Natural killer cell (primary cell): Measurements from ENCODE around the gene MTHFR. TPM values are rescaled to one million over a fixed set of nuclear protein-coding genes. Genes with fewer than 3 reads are reported as not detected.

Experiments
- ATAC-seq, 3 donors: fragments of 150-1000 bp in 2 of 3; fragments of 200-7000 bp in 1 of 3; cut with Tn5 transposase; 1 replicate in 1 of 3; 2 replicates in 2 of 3; pipeline ENCODE4 v1.10.0; 2021; ENCODE audit warnings: mild to moderate bottlenecking in 2 of 3, moderate library complexity in 2 of 3
- DNase-seq, 2 donors: peaks; one replicate each; pipeline versions ENCODE4 v3.0.0 to v3.0.0-alpha.2; 2013 to 2021; ENCODE audit warnings: mixed read lengths in 1 of 2
- H3K27ac ChIP-seq: one replicate; pipeline ENCODE4 v1.5.1; 2013; ENCODE audit warnings: mild to moderate bottlenecking, low read length
- H3K27me3 ChIP-seq: one replicate; pipeline ENCODE4 v1.6.1; 2013; ENCODE audit warnings: low read length; ENCODE audit not compliant: control insufficient read depth, insufficient read depth
- H3K36me3 ChIP-seq: one replicate; pipeline ENCODE4 v1.6.1; 2013; ENCODE audit warnings: low read length; ENCODE audit not compliant: control insufficient read depth, insufficient read depth
- H3K4me1 ChIP-seq: one replicate; pipeline ENCODE4 v1.6.1; 2013; ENCODE audit warnings: low read length; ENCODE audit not compliant: control insufficient read depth, insufficient read depth
- H3K4me3 ChIP-seq: one replicate; pipeline ENCODE4 v1.5.1; 2013; ENCODE audit warnings: low read length
- H3K9me3 ChIP-seq: one replicate; pipeline ENCODE4 v1.6.1; 2013; ENCODE audit warnings: low read length; ENCODE audit not compliant: control insufficient read depth, insufficient read depth
- H3K27ac Mint-ChIP-seq, 2 donors: one replicate each; pipeline ENCODE4 v1.8.0; 2022; ENCODE audit warnings: mild to moderate bottlenecking in 2 of 2, mixed read lengths in 2 of 2, moderate library complexity in 1 of 2
- H3K27me3 Mint-ChIP-seq, 2 donors: one replicate each; pipeline ENCODE4 v1.8.0; 2022; ENCODE audit warnings: low read depth in 2 of 2, mixed read lengths in 2 of 2
- H3K36me3 Mint-ChIP-seq: one replicate; pipeline ENCODE4 v1.8.0; 2022; ENCODE audit warnings: mixed read lengths
- H3K4me1 Mint-ChIP-seq, 2 donors: one replicate each; pipeline ENCODE4 v1.8.0; 2022; ENCODE audit warnings: mixed read lengths in 2 of 2
- H3K4me3 Mint-ChIP-seq: one replicate; pipeline ENCODE4 v1.8.0; 2022; ENCODE audit warnings: mild to moderate bottlenecking, moderate library complexity, mixed read lengths
- H3K9me3 Mint-ChIP-seq, 2 donors: one replicate each; pipeline ENCODE4 v1.8.0; 2022; ENCODE audit warnings: mixed read lengths in 2 of 2
- WGBS: methylation state at CpG from one replicate; pipeline ENCODE4 v1.1.7; 2013; ENCODE audit warnings: missing lambda C conversion rate; ENCODE audit not compliant: insufficient coverage; 5-methylcytosine and 5-hydroxymethylcytosine counted together
- intact Hi-C: fragments of 100-400 bp; cut with micrococcal nuclease; formaldehyde crosslinking; loops from one replicate; pipeline ENCODE4 v1.14.2; 2022
- total RNA-seq, 4 donors: library from RNA; stranded (reverse); fragments of 120-200 nt in 1 of 4; gene quantifications; one replicate each; pipeline versions ENCODE4 v1.2.3 to v1.2.4, GENCODE V29; 2013 to 2022
- TF ChIP-seq, protein P1 (sequence below): fragments of 200-600 bp; IDR thresholded peaks from one replicate; pipeline ENCODE4 v1.8.0; 2022; ENCODE audit warnings: antibody characterized with exemption

Gene MTHFR
- total RNA-seq, 3 donors from 2014 or later (not counting 1 experiment from before 2014, with no cell fraction given): 61.8 to 78.4 (median 69.5) TPM

DNA sequence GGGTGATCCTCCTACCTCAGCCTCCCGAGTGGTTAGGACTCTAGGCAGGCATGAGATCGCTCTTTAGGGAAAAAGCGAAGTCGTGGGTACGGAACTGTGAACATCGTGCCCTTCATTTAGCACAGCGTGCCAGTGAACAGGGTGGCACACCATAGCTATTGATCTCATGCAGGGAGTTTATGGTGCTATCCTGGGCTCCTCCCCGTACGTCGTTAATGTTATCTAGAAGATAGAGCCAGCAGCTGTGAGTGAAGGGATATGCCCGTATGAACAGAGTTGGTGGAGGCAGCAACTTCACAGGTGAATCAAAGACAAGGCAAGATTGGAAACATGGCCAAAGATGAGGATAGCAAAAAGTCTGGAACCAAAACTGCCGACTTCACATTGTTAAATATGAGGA is 11.4 kb upstream of the MTHFR start:
- Mint-ChIP-seq H3K4me1 (no peaks in the 10 kb centered on the region), H3K4me3 (no peak overlapping the region), H3K27ac (no peak overlapping the region), H3K27me3 (no peaks in the 10 kb centered on the region), H3K36me3 (peaks cover 22% of the 10 kb centered on the region), H3K9me3 (no peaks in the 10 kb centered on the region)
- Histone ChIP-seq H3K36me3 (peaks cover 43% of the 10 kb centered on the region), H3K9me3 (no peaks in the 10 kb centered on the region), H3K4me1 (peaks cover 7% of the 10 kb centered on the region), H3K27me3 (no peaks in the 10 kb centered on the region), H3K4me3 (no peak overlapping the region), H3K27ac (no peak overlapping the region)
- ATAC-seq (no peak), DNase-seq (no peak)
- intact Hi-C loops: no loop called here
- 97% methylated on average over 12 of the region's 12 CpGs for WGBS
- TF ChIP-seq, protein P1, sequence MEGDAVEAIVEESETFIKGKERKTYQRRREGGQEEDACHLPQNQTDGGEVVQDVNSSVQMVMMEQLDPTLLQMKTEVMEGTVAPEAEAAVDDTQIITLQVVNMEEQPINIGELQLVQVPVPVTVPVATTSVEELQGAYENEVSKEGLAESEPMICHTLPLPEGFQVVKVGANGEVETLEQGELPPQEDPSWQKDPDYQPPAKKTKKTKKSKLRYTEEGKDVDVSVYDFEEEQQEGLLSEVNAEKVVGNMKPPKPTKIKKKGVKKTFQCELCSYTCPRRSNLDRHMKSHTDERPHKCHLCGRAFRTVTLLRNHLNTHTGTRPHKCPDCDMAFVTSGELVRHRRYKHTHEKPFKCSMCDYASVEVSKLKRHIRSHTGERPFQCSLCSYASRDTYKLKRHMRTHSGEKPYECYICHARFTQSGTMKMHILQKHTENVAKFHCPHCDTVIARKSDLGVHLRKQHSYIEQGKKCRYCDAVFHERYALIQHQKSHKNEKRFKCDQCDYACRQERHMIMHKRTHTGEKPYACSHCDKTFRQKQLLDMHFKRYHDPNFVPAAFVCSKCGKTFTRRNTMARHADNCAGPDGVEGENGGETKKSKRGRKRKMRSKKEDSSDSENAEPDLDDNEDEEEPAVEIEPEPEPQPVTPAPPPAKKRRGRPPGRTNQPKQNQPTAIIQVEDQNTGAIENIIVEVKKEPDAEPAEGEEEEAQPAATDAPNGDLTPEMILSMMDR: no peak

DNA sequence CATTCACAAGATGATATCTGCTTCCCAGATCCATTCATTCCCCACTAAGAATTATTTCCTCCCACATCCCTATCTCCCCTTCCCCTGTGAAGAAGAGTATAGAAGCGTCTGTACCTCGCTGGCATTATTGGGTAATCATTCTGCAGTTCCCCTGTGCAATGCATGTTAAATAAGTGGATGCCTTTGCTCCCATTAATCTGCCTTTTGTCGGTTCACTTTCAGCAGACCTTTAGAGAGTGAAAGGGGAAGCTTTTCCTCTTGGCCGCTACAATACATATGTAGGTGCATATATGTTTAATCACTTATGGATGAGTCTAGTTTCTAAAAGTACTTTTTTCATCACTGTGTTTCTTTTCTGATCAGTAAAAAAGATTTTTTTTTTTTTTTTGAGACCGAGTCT is 7.3 kb upstream of the MTHFR start:
- DNase-seq: no peak
- intact Hi-C loops: no loop called here
- no peak overlapping the region for H3K27ac ChIP-seq
- no peak overlapping the region for H3K4me3 Mint-ChIP-seq
- no peak overlapping the region for H3K27ac Mint-ChIP-seq
- WGBS: 82% methylated on average over 5 of the region's 5 CpGs
- H3K4me1 ChIP-seq: peaks cover 7% of the 10 kb centered on the region
- H3K4me1 Mint-ChIP-seq: peaks cover 4 to 5% of the 10 kb centered on the region in 2 donors
- TF ChIP-seq, protein P1: no peak
- H3K27me3 ChIP-seq: no peaks in the 10 kb centered on the region
- no peak overlapping the region for H3K4me3 ChIP-seq
- no peak for ATAC-seq
- H3K36me3 Mint-ChIP-seq: peaks cover 7% of the 10 kb centered on the region
- no peaks in the 10 kb centered on the region for H3K9me3 ChIP-seq
- peaks cover 34% of the 10 kb centered on the region for H3K36me3 ChIP-seq
- no peaks in the 10 kb centered on the region for H3K27me3 Mint-ChIP-seq
- H3K9me3 Mint-ChIP-seq: no peaks in the 10 kb centered on the region

GRCh38 chr1:11807133-11807532 is 1.4 kb upstream of the MTHFR start:
- WGBS: 45% methylated on average over 2 of the region's 2 CpGs
- intact Hi-C loops: loop anchor here (10.0 kb wide), 1 partner anchor 152 kb away; the partner anchor contains the start of genes FBXO2 and FBXO44
- no peaks in the 10 kb centered on the region for H3K36me3 Mint-ChIP-seq
- H3K4me3 Mint-ChIP-seq: peak overlapping the region; percentile 99
- TF ChIP-seq, protein P1: no peak
- no peak overlapping the region for H3K4me3 ChIP-seq
- H3K4me1 ChIP-seq: peaks cover 43% of the 10 kb centered on the region
- no peaks in the 10 kb centered on the region for H3K9me3 ChIP-seq
- H3K36me3 ChIP-seq: peaks cover 5% of the 10 kb centered on the region
- no peak for ATAC-seq
- DNase-seq: peak in 1 of 2 donors; percentile 12
- H3K4me1 Mint-ChIP-seq: peaks cover 56 to 57% of the 10 kb centered on the region in 2 donors
- H3K27ac Mint-ChIP-seq: peak overlapping the region; percentile 95 to 97
- H3K9me3 Mint-ChIP-seq: no peaks in the 10 kb centered on the region
- H3K27ac ChIP-seq: peak overlapping the region; percentile 94
- H3K27me3 Mint-ChIP-seq: no peaks in the 10 kb centered on the region
- no peaks in the 10 kb centered on the region for H3K27me3 ChIP-seq
